GM18858 (cell line): ENCODE results near the gene NXPE3.

ENCODE experiments used
- ATAC-seq: cut with Tn5 transposase; IDR thresholded peaks from one replicate; pipeline ENCODE4 v1.9.1; 2021; ENCODE audit not compliant: unreplicated experiment

Gene NXPE3

GRCh38 chr3:101828276-101828675 is 49.3 kb downstream of the NXPE3 start:
- ATAC-seq = no peak

DNA sequence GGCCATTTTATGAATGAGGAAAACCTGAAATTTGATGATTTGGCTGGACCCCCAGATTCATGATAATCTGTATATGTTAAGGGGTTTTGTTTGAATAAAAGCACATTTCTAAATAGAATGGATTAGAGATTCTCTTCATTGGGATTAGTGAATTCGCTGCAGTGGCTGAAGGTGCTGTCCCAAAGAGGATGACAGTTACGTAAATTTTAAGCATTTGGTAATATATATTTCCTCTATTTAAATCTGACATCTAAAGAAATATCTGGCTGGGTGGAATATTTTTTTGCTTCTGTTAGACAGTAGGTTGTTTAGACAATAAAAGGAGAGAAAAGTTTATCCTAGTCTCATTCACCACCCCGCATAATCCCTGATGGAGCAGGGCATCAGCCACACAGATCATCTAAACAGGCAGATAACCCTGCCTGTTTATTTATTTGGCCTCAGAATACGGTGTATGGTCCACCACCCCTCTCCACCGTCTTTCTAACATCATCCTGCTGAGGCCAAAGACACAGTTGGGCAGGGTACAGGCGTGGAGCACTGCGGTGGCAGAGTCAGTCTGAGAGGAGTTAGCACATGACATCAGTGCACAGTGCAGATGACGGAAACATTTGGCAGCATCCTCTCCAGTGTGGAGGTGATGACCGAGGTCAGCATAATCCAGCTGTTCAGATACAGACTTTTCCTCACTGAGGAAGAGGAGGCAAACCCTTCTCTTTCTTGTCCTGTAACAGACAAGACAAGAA is 49.9 kb downstream of the NXPE3 start:
- ATAC-seq = peak; percentile 45

GRCh38 chr3:101829437-101829830 is 50.4 kb downstream of the NXPE3 start:
- no peak for ATAC-seq

DNA sequence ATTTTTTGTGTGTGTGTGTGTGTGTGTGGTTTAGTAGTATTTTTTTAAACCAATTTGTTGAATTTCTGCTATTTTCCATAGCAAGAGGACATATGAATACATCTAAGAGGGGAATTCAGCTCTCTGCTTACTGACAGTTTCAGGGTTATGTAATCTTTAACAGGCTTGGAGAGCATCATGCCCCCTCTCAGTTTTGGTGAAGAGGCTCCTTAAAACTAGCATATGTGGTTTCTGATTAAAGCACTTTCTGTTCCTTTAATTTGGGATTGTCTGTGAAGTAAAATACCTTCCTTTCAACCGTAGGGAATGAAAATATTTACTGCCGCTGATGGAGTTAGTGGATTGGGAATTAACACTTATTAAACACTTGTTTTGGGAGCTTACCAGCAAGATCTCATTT is 50.9 kb downstream of the NXPE3 start:
- no peak for ATAC-seq

DNA sequence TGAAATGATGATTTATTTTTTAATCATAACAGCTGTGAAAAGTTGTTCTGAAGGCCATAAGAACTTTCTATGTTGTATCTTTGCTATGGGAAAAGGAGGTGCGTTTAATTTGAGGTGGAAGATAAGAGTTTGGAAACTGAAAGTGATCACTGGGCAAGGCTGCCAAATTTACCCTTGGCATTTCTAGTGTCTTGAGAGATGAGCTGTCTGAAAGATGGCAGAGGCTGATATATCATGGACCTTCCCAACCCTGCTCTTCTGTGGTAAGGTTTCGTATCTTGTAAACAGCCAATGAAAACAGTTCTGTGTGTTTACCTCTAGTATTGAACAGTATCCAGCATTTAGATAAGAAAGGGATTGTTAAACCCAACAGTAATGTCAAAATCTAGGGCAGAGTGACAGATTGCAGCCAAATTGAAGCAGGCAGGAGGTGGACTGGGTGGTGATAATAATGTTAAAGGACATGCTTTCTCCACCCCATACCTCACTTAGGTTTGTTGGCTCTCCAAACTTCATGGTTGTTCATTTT is 54.5 kb downstream of the NXPE3 start:
- no peak for ATAC-seq

GRCh38 chr3:101835676-101836075 is 56.7 kb downstream of the NXPE3 start:
- no peak for ATAC-seq

- no peak for ATAC-seq
These were observed 57.1 kb downstream of the NXPE3 start for GRCh38 chr3:101836160-101836559.

GRCh38 chr3:101836652-101837598 is 57.9 kb downstream of the NXPE3 start:
- ATAC-seq = peak; percentile 29

GRCh38 chr3:101838691-101839090 is 59.7 kb downstream of the NXPE3 start:
- ATAC-seq = no peak

DNA sequence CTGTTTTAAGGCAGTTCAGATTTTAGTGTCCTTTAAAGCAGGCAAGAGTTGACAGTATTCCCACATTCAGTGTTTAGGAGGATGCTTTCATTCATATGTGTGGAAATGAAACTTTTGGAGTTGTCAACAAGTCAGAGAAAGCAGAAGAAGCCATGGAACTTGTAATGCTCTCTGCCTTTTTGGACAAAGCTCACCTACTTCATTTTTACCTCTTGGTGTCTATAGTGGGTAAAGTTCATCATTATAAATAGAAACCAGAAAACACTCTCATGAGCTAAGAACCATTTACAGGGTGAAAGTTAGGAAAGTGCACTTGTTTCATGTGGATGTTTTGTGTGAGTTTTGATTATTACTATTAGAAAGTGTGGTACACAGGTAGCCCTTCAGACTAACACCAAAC is 61.1 kb downstream of the NXPE3 start:
- no peak for ATAC-seq

GRCh38 chr3:101842245-101842934 is 63.4 kb downstream of the NXPE3 start:
- no peak for ATAC-seq

GRCh38 chr3:101842935-101843330 is 63.9 kb downstream of the NXPE3 start:
- no peak for ATAC-seq

GRCh38 chr3:101845425-101845824 is 66.4 kb downstream of the NXPE3 start:
- ATAC-seq = no peak

DNA sequence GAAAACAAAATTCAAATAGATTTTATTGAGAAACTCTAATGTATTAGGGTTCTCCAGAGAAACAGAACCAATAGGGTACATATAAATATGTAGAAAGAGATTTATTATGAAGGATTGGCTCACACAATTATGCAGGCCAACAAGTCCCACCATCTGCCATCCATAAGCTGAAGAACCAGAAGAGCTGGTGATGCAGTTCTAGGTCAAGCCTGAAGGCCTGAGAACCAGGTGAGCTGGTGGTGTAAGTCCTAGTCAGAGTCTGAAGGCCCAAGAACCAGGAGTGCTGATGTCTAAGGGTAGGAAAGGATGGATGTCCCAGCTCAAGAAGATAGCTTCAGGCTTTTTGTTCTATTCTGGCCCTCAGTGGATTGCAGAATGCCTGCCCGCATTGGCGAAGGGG is 67.7 kb downstream of the NXPE3 start:
- ATAC-seq = no peak

DNA sequence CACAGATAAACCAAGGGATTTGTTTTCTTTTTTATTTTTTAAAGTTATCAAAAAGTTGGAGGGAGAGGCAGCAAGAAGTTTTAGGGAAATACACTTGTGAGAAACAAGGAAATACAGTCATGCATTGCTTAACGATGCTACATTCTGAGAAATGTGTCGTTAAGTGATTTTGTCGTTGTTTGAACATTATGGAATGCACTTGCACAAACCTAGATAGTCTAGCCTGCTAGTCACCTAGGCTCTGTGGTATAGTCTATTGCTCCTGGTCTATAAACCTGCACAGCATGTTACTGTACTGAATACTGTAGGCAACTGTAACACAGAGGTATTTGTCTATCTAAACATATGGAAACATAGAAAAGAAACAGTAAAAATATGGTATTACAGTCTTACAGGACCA is 68.3 kb downstream of the NXPE3 start:
- ATAC-seq = no peak

DNA sequence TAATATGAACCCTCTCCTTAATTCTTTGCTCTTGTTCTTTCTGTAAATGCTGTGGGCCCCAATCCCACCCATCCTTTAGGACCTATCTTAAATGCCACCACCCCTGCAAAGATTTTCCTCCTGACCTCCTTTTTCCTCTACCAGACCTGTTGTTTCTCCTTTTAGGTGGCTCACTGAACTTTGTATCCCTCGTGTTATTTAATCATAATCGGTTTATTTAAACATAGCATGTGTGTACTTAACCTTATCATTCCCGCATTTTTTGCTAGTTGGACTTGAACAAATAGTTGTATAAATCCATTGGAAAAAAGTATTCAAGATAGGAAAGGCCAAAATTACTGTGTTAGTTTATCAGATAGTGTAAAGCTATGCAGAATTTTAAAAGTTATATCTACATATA is 69.3 kb downstream of the NXPE3 start:
- ATAC-seq = no peak

DNA sequence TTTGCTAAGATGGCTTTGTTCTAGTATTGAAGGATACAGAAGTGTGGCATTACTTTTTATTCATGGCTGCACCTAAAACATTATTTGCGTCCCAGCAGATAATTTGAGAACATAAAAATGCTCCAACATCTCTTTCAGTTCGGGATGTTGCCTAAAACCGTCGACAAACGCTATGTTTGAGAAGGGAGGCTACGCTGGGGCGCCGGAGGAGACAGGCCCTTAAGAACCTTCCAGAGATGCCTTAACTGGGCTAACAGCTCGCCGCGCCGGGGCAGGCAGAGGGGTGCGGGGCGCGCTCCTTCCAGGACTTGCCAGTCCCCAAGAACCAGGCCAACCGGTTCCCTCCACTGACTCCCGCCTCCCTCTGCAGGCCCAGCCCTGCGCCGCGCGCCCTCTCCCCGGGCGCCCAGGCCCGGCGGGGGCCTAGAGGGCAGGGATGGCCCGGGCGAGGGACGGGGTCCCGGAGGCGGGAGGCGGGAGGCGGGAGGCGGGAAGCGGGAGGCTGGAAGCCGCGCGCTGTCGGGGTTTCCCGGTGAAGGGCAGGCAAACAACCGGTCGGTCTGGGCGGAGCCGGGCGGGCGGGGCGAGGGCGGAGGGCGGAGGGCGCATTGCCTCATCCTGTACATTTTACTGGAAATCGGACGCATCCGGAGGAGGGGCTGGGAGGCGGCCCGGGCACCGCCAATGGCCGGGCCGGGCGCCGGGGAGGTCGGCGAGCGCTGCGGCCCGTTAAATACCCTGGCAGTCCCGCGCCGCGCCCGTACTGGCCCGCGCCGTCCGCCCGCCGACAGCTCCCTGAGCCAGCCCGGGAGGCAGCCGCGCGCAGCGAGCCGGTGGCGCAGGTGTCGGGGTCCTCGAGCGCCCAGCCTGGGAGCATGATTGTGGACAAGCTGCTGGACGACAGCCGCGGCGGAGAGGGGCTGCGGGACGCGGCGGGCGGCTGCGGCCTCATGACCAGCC is 70.0 kb downstream of the NXPE3 start, which contains the start of gene NFKBIZ:
Gene NFKBIZ (plus strand): TSS at position 761 of the 960 bp plus-strand sequence. CDS start 115 bp downstream, at position 876.
- peak; percentile 49 for ATAC-seq

GRCh38 chr3:101849714-101850245 is 70.8 kb downstream of the NXPE3 start:
- ATAC-seq = peak; percentile 21

GRCh38 chr3:101850246-101851051 is 71.4 kb downstream of the NXPE3 start:
- ATAC-seq = peak; percentile 27
